BJ (cell line): ENCODE measurements around the gene FAM170B. TPM values are rescaled to one million over a fixed set of nuclear protein-coding genes. Genes with fewer than 3 reads are reported as not detected.

Experiments used
- CTCF ChIA-PET: fragments of 350-600 bp; formaldehyde crosslinking; extraction: SDS; loops from one replicate; lab custom pipeline; 2021; ENCODE audit warnings: antibody characterized with exemption, inconsistent platforms; lab: Yijun Ruan, JAX
- POLR2A ChIA-PET: fragments of 300-600 bp; sonication (Branson Sonifier 250); formaldehyde crosslinking; extraction: SDS; loops from one replicate; lab custom pipeline; 2021; ENCODE audit warnings: antibody characterized with exemption; lab: Charles Lee
- DNase-seq: peaks from one replicate; pipeline ENCODE4 v3.0.0-alpha.2; 2011; ENCODE audit warnings: low read depth
- H3K27me3 ChIP-seq: 2 replicates; pipeline ENCODE4 v1.6.0; 2011; ENCODE audit warnings: low read length; ENCODE audit not compliant: control insufficient read depth, insufficient read depth
- H3K36me3 ChIP-seq: 2 replicates; pipeline ENCODE4 v1.5.1; 2011; ENCODE audit warnings: low read length; ENCODE audit not compliant: control insufficient read depth, insufficient read depth
- H3K4me3 ChIP-seq: 2 replicates; pipeline ENCODE4 v1.5.1; 2011; ENCODE audit warnings: low read depth, mild to moderate bottlenecking, control low read depth, low read length
- polyA minus RNA-seq: library from RNA; depleted of rRNA, polyadenylated mRNA; stranded (reverse); fragments of >200 nt; gene quantifications from 2 replicates; pipeline ENCODE4 v1.2.3, GENCODE V29; 2011; rRNA and poly(A)+ RNA removed
- polyA plus RNA-seq: library from polyadenylated mRNA; depleted of rRNA; stranded (reverse); fragments of >200 nt; gene quantifications from 2 replicates; pipeline ENCODE4 v1.2.3, GENCODE V29; 2011; rRNA removed
- TF ChIP-seq, protein P1 (sequence below): IDR thresholded peaks from 2 replicates; pipeline ENCODE4 v1.5.1; 2011; ENCODE audit warnings: low read depth, mild to moderate bottlenecking, control low read depth, inconsistent platforms, low read length, moderate library complexity; ENCODE audit not compliant: insufficient read depth

FAM170B gene
- polyA plus RNA-seq = not detected in 2 replicates
- not detected in 2 replicates for polyA minus RNA-seq

DNA sequence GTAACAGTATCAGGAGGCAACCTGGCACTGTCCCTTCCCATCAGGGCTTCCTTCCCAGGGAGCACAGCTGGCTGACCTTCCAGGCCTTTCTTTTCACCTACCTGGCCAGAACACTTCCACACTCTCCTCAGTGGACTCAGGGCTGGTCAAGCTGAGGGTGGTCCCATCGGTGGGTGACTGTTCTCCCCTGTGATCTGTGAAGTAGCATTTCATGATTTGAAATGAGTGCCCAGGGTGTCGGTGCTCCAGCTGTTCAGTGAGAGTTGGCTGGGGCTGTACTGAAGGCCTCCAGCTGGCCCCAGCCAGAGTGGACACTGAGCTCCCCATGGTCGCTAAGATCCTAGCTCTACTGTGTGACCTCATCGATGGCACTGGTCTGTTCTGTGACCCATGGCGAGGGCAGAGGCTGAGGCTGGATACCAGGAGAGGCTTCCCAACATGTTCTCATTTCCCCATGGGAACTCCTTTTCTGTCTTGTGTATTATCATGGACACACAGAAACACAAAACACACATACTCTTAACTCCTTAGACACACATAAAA is at the start of gene FAM170B:
Gene FAM170B (minus strand): TSS at position 316 of the 543 bp plus-strand sequence. CDS start 103 bp downstream, at position 213.
- DNase-seq = no peak
- TF ChIP-seq, protein P1, sequence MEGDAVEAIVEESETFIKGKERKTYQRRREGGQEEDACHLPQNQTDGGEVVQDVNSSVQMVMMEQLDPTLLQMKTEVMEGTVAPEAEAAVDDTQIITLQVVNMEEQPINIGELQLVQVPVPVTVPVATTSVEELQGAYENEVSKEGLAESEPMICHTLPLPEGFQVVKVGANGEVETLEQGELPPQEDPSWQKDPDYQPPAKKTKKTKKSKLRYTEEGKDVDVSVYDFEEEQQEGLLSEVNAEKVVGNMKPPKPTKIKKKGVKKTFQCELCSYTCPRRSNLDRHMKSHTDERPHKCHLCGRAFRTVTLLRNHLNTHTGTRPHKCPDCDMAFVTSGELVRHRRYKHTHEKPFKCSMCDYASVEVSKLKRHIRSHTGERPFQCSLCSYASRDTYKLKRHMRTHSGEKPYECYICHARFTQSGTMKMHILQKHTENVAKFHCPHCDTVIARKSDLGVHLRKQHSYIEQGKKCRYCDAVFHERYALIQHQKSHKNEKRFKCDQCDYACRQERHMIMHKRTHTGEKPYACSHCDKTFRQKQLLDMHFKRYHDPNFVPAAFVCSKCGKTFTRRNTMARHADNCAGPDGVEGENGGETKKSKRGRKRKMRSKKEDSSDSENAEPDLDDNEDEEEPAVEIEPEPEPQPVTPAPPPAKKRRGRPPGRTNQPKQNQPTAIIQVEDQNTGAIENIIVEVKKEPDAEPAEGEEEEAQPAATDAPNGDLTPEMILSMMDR = no peak
- H3K27me3 ChIP-seq = peaks cover 15% of the 10 kb centered on the region
- ChIA-PET CTCF (no interaction called here), POLR2A (no interaction called here)
- H3K36me3 ChIP-seq = no peaks in the 10 kb centered on the region
- H3K4me3 ChIP-seq = no peak within 1 kb of the TSS

DNA sequence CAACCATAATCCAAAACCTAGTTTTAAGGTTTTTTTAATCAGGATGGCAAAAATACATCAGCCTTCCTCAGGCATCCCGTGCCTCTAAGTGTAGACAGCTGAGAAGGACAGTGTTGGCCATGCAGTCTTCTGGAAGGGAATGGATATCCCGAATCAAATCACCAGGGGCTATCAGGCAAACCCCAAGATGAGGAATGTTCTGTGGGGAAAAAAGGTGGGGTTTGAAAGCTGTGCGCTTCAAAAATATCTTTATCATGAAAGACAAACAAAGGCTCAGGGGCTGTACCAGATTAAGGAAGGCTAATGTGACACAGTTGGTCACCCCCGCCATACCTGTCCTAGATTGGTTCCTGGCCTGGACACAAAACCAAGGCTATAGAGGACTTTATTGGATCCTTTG is 49.0 kb upstream of the FAM170B start:
- H3K27me3 ChIP-seq = peaks cover 1% of the 10 kb centered on the region
- ChIA-PET CTCF (no interaction called here), POLR2A (no interaction called here)
- no peak overlapping the region for H3K4me3 ChIP-seq
- DNase-seq = no peak
- TF ChIP-seq, protein P1 = no peak
- H3K36me3 ChIP-seq = no peaks in the 10 kb centered on the region

DNA sequence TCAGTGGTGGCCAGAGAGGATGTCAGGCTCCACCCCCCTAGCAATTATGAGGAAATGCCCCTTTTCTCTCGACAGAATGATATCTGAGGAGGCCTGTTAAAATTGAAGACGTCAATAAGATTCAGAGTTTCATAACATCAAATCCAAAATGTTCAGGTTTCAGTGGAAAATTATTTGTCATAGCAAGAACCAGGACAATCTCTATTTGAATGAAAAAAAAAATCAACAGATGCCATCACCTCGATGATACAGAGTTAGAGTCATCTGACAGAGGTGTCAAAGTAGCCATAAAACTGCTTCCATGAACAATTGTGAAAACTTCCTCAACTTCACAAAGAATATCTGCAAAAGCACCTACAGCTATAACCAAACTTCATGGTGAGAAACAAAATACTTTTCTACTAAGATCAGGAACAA is 46.6 kb upstream of the FAM170B start:
- TF ChIP-seq, protein P1 = no peak
- POLR2A ChIA-PET = no interaction called here

DNA sequence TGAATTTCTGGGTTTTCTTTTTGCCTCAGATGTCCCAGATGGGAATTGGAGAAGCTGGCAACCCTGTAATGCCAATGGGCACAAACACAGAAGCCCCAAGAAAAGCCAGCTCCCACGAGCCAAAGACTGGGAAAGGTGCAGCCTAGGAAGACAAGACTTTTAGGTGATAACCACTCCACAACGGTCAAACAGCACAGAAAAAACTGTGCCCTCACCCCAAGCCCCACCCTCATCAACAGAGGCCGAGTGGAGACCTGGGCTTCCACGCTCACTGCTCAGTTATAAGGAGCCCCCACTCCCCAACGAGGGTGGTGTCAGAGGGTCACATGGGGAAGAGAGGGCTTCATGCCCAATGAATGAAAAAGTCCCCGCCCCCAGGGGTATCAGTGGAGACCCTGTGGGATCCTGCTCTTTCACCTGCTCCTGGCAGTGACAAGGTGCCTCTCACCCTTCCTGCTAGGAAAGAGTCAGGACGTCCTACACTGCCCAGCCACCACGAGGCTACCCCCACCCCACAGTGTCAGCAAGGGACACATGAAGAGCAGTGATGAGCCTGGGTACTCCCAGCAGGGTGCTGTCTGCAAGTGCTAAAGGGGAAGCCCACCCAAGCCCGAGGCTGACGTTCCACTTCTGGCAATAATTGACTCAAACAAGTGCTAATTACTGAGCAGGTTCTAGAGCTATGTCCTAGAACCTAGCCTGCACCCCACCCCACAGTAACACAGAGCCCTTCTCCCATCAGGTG is 46.0 kb upstream of the FAM170B start:
- CTCF ChIA-PET = interaction anchor here (0.8 to 0.9 kb wide), 2 partner anchors 106 to 413 kb away, joined by 3 read pairs; no protein-coding TSS in a partner anchor
- no peaks in the 10 kb centered on the region; the same call in none of the 2 replicates for H3K27me3 ChIP-seq
- POLR2A ChIA-PET = no interaction called here
- no peak for DNase-seq
- no peak overlapping the region for H3K4me3 ChIP-seq
- TF ChIP-seq, protein P1 = no peak
- H3K36me3 ChIP-seq = no peaks in the 10 kb centered on the region

More for the DNA sequence above, 46.6 kb upstream of the FAM170B start:
- Histone ChIP-seq H3K27me3 (no peaks in the 10 kb centered on the region; the same call in none of the 2 replicates), H3K36me3 (no peaks in the 10 kb centered on the region), H3K4me3 (no peak overlapping the region)
- DNase-seq = no peak
- CTCF ChIA-PET = no interaction called here
